A673 (cell line): ENCODE results near the gene CRB1. TPM values are rescaled to one million over a fixed set of nuclear protein-coding genes. Genes with fewer than 3 reads are reported as not detected.

Experiments used
- BruUV-seq: library from RNA; stranded (reverse); fragments of 400-500 nt; replicated peaks from 2 replicates; lab custom pipeline; 2021; lab: Mats Ljungman, UMichigan
- CTCF ChIA-PET: fragments of 300-600 bp; sonication (Branson Sonifier 250); formaldehyde crosslinking; loops from one replicate; lab custom pipeline; 2022; ENCODE audit warnings: antibody characterized with exemption; lab: Charles Lee
- POLR2A ChIA-PET: fragments of 300-600 bp; sonication (Branson Sonifier 250); formaldehyde crosslinking; loops from one replicate; lab custom pipeline; 2022; ENCODE audit warnings: antibody characterized with exemption; ENCODE audit not compliant: low non-redundant PET; lab: Charles Lee
- DNase-seq: peaks from one replicate; pipeline ENCODE4 v3.0.0-alpha.2; 2015; ENCODE audit warnings: low spot score
- H3K27ac ChIP-seq: fragments of 200-600 bp; sonication (generic); 2 replicates; pipeline ENCODE4 v1.5.1; 2016; ENCODE audit warnings: mixed run types, low read depth, mild to moderate bottlenecking, mixed read lengths, antibody characterized with exemption, low read length; ENCODE audit not compliant: poor library complexity, severe bottlenecking
- H3K27me3 ChIP-seq: fragments of 200-600 bp; sonication (generic); replicated peaks from 2 replicates; pipeline ENCODE4 v1.6.1; 2017; ENCODE audit warnings: mixed run types, low read depth, mild to moderate bottlenecking, mixed read lengths, antibody characterized with exemption, low read length; ENCODE audit not compliant: insufficient read depth, poor library complexity
- H3K36me3 ChIP-seq: fragments of 200-600 bp; sonication (generic); 2 replicates; pipeline ENCODE4 v1.6.1; 2016; ENCODE audit warnings: mixed run types, mild to moderate bottlenecking, mixed read lengths, antibody characterized with exemption, low read length; ENCODE audit not compliant: insufficient read depth, poor library complexity, severe bottlenecking
- H3K4me1 ChIP-seq: fragments of 200-600 bp; sonication (generic); 2 replicates; pipeline ENCODE4 v1.6.1; 2017; ENCODE audit warnings: mixed run types, mild to moderate bottlenecking, mixed read lengths, antibody characterized with exemption, low read length; ENCODE audit not compliant: insufficient read depth, poor library complexity, severe bottlenecking
- H3K4me3 ChIP-seq: fragments of 200-600 bp; sonication (generic); 2 replicates; pipeline ENCODE4 v1.5.1; 2016; ENCODE audit warnings: low read depth, mixed run types, mild to moderate bottlenecking, mixed read lengths, low read length; ENCODE audit not compliant: poor library complexity, severe bottlenecking
- H3K9me3 ChIP-seq: fragments of 200-600 bp; sonication (generic); 2 replicates; pipeline ENCODE4 v1.6.1; 2016; ENCODE audit warnings: mixed run types, low read depth, mild to moderate bottlenecking, mixed read lengths, antibody characterized with exemption, low read length; ENCODE audit not compliant: poor library complexity, severe bottlenecking
- CTCF ChIP-seq: fragments of 300-800, 200-600 bp; sonication (generic); conservative IDR thresholded peaks from 2 replicates; pipeline ENCODE4 v1.5.1; 2017; ENCODE audit warnings: low read depth, mild to moderate bottlenecking, antibody characterized with exemption, low read length, moderate library complexity, mixed read lengths
- EZH2 ChIP-seq: fragments of 200-600 bp; sonication (generic); IDR thresholded peaks from 2 replicates; pipeline ENCODE4 v1.6.1; 2017; ENCODE audit warnings: borderline replicate concordance, low read depth, mild to moderate bottlenecking, mixed read lengths, antibody characterized with exemption, low read length; ENCODE audit not compliant: poor library complexity, severe bottlenecking
- intact Hi-C: fragments of 100-400 bp; cut with micrococcal nuclease; formaldehyde crosslinking; loops from one replicate; pipeline ENCODE4 v1.10.0; 2022; ENCODE audit not compliant: unreplicated experiment
- total RNA-seq: library from RNA; stranded (reverse); gene quantifications from 2 replicates; pipeline ENCODE4 v1.2.3, GENCODE V29; 2021

Gene CRB1
- total RNA-seq, 1 experiment from 2014 or later, result not detected

DNA sequence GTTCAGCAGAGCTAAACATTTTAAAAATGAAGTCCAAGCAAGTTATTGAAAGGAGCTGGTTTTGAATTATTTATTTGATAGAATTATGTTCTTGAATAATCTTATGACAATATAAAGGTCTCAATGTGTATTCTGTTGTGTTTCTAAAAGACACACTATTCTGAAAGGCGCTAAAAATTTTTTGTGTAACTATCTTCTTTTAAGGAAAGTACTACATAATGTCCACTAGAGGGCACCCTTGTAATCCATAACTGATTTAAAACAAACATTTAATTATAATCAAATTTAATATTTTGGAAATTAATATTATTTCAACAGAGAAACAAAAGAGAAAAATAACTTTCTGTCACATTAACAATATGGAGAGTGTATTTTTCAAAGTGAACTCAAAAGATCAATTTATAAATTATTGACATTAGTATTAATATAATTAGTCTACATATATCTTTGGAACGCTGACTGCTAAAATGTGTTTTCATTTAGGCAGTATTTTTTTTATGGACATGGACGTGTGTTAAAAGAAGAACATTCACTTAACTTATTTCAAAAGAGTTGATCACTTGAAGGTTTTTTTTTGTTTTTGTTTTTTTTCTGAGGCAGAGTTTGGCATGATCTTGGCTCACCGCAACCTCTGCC is 258.8 kb downstream of the CRB1 start:
- BruUV-seq, result no TSS peak
- peak; percentile 72 for TF ChIP-seq CTCF
- TF ChIP-seq EZH2, result no peak
- Histone ChIP-seq H3K27me3 (no peaks in the 10 kb centered on the region), H3K9me3 (no peaks in the 10 kb centered on the region), H3K4me1 (no peaks in the 10 kb centered on the region), H3K4me3 (no peak overlapping the region), H3K36me3 (no peaks in the 10 kb centered on the region), H3K27ac (no peak overlapping the region)
- POLR2A ChIA-PET, result no interaction called here
- peak; percentile 45 for DNase-seq
- intact Hi-C loops, result loop anchor here (1.0 kb wide), 1 partner anchor 397 kb away; no protein-coding TSS in a partner anchor
- CTCF ChIA-PET, result no interaction called here

Other genes with a start within 250 kb of the CRB1 start
- gene F13B, start 201.0 kb upstream of the CRB1 start, total RNA-seq, result not detected in 2 replicates
- gene ASPM, start 121.6 kb upstream of the CRB1 start, total RNA-seq, result 72.2 and 78.5 TPM in 2 replicates
- 9.3 and 9.6 TPM in 2 replicates for gene ZBTB41, start 67.0 kb upstream of the CRB1 start, total RNA-seq